HG03095 (cell line): ENCODE data around the gene DIO1.
"Not testable (repeated sequence)": the region's sequence is repeated elsewhere in the genome, so short reads cannot be mapped to it uniquely, and the experiment has no call there.

ENCODE experiments used
- ATAC-seq: cut with Tn5 transposase; IDR thresholded peaks from one replicate; pipeline ENCODE4 v1.9.1; 2021; ENCODE audit warnings: moderate library complexity; ENCODE audit not compliant: unreplicated experiment

DIO1 gene

DNA sequence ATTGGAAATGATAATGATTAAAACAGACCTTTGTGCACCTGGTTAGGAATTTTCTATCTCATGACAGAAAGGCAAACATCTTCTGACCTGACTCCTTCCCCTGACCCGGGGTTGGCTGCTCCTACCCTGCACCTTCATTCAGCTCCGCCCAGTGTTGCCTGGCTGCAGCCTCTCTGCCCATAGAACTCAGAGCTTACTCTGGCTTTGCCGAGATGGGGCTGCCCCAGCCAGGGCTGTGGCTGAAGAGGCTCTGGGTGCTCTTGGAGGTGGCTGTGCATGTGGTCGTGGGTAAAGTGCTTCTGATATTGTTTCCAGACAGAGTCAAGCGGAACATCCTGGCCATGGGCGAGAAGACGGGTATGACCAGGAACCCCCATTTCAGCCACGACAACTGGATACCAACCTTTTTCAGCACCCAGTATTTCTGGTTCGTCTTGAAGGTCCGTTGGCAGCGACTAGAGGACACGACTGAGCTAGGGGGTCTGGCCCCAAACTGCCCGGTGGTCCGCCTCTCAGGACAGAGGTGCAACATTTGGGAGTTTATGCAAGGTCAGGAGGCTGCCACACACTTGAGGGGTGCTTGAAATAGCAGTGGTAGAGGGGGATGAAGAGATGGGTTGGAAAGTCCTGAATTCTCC lies at the start of gene DIO1:
Gene DIO1, plus strand, starts transcription at position 189 of the 638 bp plus-strand sequence. Its CDS starts 24 bp downstream, at position 213.
- ATAC-seq = no peak

DNA sequence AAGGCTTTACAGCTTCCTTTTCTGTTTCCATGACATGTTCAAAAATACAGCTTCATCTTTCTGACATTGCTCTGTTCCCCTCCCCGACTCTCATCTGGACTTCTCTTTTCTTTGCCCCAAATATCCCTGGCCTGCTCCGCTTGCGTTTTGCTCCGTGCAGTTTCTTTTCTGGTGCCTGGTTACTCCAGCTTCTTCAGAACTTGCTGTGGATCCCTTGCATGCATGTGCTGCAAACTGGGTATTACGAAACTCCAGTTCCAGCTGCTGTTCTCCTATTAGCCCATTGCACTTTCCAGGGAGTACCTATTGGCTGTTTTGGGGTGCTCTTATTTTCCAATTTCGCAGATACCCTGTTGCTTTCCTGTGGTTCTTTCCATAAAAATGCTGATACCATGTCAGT lies 46.0 kb upstream of the DIO1 start:
- no peak for ATAC-seq

DNA sequence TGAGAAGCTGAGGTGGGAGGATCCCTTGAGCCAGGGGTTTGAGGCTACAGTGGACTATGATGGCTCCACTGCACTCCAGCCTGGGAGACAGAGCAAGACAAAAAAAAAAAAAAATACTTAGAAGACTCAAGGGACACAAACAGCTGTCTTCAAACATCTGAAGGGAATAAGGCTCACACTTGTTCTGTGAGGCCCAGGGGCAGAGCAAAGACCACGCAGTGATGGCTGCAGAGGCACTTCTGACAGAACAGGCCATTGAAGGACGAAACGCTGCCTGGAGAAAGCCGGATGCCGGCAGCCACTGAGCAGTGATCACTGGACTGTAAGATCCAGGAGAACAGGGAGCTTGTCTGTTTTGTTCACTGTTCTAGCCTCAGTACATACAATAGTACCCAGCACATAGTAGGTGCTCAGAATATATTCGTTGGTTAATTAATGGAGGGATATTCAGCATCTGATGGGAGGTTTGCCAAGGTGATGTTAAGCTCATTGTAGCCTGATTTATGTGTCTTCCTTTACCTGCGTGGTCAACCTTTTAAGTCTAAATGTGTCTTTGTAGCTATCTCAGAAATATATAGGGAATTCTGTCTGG lies 43.8 kb upstream of the DIO1 start:
- no peak for ATAC-seq

- no peak for ATAC-seq
Observed at GRCh38 chr1:53851571-53852285, 42.3 kb upstream of the DIO1 start.

GRCh38 chr1:53860967-53861411 lies 33.0 kb upstream of the DIO1 start:
- no peak for ATAC-seq

- ATAC-seq = no peak
Observed at GRCh38 chr1:53862507-53862906, 31.5 kb upstream of the DIO1 start.

- ATAC-seq = no peak
Observed at GRCh38 chr1:53868565-53868964, 25.4 kb upstream of the DIO1 start.

DNA sequence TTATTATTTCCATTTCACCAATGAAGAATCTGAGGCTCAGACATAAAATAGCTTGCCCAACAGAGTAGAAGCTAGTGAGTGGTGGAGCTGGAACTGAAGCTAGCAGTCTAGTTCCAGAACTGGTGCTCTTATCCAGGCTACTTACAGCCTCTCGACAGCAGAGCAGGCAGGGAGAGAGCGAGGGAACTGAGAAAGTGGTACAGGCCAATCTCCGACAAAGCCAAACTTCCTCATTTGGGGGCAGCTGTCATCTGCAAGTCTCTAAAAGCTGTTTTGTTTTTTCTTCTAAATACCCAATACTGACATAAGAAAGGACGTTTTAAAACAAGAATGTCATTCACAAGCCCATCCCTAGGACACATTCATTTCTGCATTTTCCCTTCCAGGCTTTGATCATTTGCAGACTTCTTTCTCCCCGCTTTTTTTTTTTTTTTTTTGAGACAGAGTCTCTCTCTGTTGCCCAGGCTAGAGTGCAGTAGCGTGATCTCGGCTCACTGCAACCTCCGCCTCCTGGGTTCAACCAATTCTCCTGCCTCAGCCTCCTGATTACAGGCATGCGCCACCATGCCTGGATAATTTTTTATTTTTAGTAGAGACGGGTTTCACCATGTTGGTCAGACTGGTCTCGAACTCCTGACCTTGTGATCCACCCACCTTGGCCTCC lies 24.4 kb upstream of the DIO1 start:
- ATAC-seq = no peak

- ATAC-seq = no peak
Observed at GRCh38 chr1:53871221-53871620, 22.8 kb upstream of the DIO1 start.

DNA sequence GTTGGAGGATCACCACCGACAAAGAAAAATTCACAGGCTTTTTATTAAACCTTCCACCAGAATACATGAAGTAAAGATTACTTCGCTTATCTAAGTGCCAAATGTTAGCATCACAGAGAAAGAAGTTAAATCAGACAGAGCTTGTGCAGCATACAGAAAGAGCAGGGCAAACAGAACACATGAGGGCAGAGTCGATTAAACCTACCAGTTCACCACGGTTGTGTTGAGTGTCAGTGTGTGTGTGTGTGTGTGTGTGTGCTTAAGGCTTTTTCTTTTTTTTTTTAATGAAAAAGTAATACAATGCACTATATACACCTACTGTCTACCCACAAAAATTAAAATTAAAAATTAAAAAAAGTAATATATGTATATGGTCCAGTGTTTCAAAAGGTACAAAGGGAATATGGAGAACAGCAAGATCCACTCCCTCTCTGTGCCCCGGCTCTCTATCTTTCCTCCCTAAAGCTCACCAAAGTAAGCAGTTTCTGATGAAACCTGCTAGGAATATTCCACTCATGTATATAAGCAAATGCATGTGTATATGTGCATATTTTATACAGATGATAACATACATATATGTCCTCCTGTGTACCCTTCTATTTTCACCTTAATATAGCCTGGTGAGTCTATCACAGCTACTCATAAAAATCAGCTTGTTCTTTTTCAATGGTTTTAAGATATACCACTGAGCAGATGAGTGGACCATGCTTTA lies 22.1 kb upstream of the DIO1 start:
- no peak for ATAC-seq

- ATAC-seq = not testable (repeated sequence)
Observed at GRCh38 chr1:53875150-53875549, 18.8 kb upstream of the DIO1 start.

GRCh38 chr1:53878492-53879105 lies 15.4 kb upstream of the DIO1 start:
- no peak for ATAC-seq

DNA sequence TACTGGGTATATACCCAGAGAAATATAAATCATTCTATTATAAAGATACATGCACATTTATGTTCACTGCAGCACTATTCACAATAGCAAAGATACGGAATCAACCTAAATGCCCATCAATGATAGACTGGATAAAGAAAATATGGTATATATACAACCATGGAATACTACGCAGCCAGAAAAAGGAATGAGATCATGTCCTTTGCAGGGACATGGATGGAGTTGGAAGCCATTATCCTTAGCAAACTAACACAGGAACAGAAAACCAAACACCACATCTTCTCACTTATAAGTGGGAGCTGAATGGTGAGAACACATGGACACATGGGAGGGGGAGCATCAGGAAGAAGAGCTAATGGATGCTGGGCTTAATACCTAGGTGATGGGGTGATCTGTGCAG lies 12.1 kb upstream of the DIO1 start:
- ATAC-seq = not testable (repeated sequence)

GRCh38 chr1:53883600-53883999 lies 10.4 kb upstream of the DIO1 start:
- ATAC-seq = not testable (repeated sequence)

- no peak for ATAC-seq
Observed at GRCh38 chr1:53888681-53889080, 5.3 kb upstream of the DIO1 start.

DNA sequence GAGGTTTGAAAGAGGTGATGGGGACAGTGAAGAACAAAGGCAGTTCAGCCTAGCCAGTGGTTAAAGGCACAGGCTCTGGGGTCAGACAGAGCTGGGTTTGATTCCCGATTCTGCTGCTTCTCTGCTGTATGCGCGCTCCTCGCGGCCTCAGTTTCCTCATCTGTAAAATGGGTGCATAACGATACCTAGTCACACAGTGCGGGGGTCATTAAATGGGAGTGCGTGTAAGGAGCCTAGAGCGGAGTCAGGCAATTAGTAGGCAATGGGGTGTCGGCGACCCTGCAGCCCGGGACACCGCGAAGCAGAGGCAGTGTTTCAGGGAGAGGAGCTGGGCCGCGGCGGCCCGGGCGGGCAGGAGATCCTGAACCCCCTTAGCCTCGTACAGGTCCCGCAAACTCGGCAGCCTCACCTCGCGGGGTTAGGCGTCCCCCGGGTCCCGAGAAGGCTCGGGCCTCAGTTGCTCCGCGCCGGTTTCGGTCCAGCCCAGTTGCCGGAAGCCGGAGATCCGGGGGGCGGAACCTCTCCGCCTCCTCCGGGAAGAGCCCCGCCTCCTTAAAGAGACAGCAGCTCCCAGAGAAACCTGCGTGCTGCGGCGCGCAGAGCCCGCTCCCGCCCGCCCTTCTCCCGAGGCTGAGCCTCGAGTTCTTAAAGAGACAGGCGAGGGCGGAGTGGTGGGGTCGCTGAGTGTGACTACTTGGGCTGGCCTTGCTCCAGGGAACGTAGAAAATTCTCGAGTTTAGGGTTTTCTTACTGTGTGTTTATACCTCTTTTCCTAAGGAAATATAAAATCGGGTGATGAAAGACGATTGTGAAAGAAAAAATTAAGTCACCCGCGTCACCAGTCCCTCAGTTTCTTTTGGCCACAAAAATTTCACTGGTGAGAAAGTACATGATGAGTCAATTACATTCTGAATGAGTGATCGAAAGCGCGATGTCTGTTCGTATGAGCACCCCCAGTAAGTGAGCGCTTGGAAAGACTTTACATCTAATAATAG lies 4.4 kb upstream of the DIO1 start, which contains the start of gene YIPF1:
Gene YIPF1, minus strand, starts transcription at position 494 of the 995 bp plus-strand sequence. CDS start 860 bp downstream, outside the sequence.
- ATAC-seq = peak; percentile 86

- ATAC-seq = no peak
Observed at GRCh38 chr1:53890522-53890941, 3.5 kb upstream of the DIO1 start.

GRCh38 chr1:53891018-53891417 lies 3.0 kb upstream of the DIO1 start:
- ATAC-seq = no peak

DNA sequence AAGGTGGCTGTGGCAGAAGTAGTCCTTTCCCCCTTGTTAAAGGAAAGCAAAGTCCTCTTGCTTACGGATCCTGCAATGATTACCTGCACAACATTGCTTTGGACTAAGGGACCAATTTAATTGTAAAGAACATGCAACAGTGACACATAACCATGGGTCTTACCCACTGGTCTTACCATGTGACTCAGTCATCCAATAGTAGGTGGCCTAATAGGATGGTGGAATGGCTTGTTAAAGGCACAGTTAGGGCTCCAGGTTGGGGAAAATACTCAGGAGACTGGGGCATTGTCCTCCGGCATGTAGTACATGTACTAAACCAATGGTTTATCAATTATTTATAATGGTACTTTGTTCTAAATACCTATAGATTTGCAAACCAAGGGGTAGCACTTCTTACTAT lies 2.3 kb upstream of the DIO1 start:
- ATAC-seq = no peak
